NCI-H748 (cell line): ENCODE data around the gene NEDD9.

Source experiments
- DNase-seq: peaks from one replicate; lab custom pipeline; 2025; ENCODE audit not compliant: unreplicated experiment; lab: John Stamatoyannopoulos, UW

NEDD9 gene

DNA sequence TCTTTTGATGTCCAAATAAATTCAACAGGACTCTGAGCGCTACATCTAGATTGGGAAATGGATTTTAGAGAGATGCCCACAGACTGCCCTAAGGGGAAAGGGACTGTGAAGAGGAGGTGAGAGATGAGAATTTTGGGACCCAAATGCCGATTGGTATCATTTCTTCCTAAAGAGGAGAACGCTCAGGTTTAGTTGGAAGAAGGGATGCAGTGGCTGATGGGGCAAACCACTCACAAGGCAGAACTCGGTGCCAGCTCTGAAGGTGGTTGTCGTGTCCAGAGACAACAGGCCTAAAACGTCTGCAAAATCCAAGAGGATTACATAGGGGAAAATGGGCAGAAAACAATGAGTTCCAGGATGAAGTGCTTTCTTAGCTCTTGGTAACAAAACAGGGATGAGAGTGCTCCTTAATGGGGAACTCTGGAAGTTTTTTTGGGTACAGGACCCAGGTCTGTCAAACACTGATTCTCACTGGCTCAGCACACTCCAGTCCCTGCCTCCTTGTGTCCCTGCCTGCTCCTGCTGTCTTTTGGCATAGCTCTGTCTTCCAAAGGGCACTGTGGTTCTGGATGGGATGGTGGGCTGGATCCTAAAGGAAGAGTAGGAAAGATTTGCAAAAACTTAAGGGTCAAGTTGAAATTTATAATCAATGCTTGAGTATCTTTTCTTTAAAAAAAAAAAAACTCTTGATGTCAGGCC, 29.0 kb downstream of the NEDD9 start:
- no peak for DNase-seq

DNA sequence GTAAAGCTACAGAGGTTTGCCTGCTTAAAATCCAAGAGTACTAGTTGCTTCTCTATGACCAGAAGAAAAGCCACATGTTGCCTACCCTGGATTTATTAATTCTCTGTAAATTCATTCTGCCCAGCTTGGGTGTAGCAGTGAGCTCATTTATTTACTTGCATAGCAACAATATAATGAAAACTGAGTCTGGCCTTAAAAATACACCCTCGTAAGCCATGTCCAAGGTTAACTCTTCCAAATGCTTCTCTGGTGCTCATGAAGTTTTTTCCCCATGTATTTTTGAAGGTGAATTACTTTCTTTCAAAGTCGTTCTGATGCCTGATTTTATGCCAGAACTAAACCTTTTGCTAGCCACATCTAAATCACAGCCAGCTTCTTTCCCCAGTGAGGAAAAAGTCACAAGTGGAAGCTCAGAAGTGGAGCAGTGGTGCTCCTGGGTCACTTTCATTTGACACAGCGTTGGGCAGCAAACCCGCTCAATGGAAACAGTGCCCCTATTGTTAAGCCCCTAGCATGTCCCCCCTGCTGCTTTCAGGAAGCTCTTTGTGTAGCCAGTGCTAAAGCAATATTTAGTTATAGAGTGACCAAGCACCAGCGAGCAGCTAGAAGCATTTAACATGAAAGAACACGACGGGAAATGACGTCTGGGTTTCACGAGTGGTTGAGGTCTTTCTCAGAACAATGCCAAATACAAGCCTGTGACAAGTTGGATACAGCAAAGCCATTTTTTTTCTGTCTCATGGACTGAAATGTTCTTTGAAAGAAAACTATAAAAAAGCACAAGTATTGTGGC, 29.8 kb downstream of the NEDD9 start:
- peak; percentile 96 for DNase-seq

DNA sequence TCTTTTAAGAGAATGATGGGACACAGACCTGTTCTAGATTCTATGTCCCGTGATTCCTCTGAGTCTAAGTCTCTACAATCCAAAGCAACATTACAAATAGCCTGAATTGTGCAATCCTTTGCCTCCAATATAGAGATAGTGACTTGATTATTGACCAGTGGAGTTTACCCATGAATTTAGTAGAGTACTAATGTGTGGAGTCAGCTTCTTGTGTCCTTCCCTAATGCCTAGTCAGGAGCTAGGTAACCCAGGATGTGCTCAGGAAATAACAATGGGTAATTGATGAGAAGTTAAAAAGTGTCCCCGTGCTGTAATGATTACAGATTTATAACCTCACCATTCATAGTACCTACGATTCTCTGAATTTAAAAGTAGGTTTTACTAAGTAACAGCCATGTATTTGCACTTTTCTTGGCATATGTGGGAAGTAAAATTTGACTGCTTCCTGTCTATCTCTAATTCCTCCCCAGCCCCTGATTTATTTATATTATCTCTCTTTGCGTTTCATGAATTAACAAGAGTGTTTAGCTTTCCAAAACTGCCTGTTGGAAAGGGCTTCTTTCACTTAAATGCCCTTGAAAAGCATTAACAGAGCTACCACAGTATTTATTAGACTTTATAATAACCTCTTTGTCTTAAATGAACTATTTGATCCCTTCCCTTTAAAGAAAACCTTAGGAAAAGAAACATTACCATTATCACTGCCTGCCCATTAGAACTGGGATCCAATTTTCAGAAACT, 30.5 kb downstream of the NEDD9 start:
- DNase-seq = no peak

DNA sequence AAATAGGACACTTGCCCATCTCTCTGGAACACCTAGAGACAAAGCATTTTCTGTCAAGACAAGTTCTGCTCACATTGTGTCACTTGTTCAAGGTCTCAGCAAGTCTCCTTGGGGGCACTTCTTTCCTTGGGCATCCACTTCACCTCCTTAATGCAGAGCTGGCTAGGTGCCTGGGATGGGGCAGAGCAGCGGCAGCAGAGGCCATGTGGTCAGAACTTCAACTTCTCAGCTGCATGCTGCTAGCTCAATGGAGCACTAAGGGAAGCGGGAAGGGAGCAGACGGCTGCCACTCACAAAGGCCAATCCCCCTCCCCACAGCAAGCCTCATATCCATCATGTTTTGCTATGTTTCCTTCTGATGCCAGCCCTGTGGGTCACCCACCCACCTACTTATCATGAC, 31.5 kb downstream of the NEDD9 start:
- no peak for DNase-seq

DNA sequence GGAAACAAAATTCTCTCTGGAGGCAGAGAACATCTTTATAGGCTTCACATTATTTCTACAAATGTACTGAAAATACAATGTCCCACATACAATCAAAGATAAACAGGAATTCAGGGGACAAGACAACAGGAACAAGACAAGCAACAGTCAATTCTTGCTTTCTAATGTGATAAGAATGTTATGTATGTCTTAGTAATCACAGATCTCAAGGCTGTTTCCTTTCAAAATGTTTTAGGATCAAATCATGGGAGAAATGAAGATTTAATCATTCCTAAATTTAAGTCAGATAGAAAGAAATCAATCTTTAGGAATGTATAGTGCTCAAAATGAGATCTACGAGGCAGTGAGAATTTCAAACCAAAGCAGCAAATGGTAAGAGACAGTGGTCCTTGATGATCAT, 32.1 kb downstream of the NEDD9 start:
- no peak for DNase-seq

DNA sequence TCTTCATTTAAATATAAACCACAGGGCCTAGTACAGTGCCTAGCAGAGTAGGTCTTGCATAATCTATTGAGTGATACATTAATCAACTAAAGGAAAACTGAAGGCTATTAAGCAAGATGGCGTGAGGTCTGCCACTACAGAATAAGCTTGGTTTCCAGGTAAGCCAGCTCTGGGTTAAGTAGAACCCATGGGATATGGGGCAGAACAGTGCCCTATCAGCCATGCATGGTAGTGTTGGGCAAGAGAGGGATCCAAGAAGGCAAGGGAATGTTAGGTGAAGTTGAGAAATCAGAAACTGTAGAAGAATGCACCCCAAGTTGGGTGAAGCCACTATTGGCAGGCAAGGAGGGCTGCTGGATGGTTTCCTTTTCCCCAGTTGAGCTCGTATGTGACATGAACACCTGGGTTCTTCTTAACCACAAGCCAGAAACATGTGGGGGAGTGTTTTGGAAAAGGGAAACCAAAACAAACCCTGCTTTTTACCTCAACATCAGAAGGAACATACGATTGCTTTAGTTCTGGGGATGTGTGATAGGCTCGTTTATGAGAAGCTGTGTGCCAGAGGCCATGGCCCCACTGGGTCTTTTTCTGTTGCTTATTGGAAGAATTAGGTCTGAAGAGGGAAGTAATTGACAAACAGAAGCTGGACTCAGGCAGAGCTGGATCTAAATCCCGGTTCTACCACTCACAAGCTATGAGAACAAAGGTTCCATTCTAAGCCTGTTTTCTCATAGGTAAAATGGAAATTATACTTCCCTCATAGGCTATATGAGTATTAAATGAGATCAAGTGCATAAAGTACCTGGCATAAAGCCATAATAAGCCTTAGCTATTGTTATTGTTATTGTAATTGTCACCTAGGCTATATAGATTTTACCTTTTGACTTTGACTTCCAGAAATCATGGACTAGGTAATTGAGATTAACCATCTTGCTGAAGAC, 33.5 kb downstream of the NEDD9 start:
- no peak for DNase-seq

DNA sequence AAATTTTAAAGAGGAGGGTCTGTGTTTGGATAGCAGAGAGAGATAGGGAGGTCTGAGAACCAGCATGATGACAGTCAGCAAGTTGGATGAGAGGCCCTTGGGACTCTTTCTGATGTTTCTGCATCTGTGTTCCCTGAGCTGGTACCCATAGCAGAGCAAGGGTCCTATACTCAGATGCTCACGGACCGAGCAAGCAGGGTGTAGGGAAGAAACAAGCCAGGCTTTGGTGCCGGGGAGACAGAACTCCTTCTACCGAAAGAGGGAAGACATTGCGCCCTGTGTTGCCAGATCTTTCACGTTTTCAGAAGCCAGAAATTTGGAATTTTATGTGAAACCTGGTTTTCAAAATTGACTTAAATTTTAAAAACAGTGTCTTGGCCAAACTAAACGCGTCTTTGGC, 34.6 kb downstream of the NEDD9 start:
- DNase-seq = no peak

DNA sequence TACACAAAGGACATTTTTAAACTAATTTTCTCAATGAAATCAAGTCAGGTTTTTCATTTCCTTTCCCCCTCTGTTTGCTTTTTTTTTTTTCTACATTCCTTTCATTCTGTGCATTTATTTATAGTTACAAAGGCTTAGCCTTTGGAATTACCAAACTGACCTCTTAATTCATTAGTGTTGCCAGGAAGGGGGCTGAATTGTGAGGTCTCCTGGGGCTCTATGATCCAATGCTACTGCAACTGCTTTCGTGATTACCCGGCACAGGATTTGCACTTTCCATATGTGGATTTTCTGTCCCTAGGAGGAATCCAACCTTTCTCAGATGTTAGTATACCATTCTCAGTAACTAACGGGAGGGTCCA, 35.3 kb downstream of the NEDD9 start:
- no peak for DNase-seq

DNA sequence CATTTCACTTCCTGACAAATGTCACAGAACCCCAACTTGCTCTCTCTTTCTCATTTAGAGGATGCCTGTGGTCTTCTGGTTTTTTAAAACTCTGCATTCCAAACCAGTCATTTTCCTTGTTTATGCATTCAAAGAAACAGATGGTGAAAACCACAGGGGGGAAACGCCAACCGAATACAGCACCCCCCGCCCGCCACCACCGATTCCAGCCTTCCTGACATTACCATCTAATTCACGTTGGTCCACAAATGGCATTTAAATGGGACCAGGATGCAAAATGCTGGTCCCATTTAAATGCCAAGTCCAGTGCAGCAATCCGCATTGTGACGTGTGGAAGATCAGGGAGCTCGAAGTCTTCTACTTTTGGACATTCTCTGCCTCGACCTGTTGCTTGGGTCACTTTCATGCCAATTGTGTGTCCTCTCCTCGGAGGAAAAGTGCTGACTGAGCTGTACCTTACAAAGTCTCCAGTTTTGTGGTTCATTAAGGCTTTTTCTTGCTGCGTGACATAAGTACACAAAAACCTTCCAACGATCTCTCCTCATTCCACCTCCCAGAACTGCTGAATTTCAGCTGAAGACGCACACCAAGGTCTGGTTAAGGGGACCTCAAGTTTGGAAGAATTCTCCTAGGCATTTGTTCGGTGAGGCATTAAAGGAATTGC, 35.8 kb downstream of the NEDD9 start:
- no peak for DNase-seq

DNA sequence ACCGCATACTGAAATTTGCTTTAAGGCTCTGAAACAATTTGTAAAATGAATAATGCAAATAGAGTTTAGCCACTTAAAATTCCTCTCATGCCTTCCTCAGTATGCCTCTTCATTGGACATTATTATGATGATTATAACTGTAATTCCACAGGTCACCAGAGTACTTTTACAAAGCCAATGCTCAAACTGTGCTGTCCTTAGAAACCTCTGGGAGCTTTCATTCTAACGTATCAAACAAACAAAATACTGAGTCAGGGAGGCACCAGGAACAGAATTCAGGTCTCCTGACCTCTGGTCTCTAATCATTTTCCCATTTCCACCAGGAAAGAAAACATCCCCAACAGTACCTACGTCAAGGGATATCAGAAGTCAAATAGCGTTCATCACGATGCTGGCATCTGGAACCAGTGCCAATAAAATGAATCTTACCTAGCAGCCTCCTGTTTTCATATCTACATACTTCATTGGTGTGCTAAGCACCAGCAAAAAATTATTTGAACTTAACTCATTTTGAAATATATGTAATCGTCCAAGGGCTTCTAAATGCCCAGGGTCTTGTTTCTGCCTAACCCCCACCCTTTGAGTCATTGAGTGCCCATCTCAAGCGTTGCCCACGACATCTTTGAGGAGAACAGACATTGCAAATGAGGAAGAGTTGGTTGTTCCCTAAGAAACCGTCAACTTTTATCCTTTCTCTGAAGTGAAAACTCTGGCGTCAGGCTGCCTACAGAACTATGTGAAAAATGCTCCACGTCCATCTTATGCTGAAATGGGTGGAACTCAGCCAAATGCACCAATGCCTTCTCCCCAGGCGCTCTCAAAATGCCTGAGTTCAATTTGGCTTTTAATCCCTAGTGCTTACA, 37.9 kb downstream of the NEDD9 start:
- DNase-seq = no peak

DNA sequence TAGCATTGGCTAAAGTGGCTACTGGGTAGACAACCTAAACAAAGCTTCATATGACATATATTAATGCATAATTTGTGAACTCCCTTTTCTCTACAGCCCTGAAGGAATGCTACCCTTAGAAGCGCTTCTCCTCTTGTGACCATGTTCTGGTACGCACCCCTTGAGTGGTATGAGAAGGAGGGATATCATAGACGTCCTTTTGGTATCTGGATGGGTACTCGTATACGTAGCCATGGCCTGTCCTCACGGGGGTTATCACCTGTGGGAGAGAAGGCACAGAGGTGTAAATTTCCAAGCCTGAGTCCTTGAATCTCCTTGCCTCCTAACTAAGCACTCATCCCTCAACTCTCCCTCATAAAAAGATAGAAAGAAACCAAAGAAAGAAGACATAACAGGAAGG, 39.0 kb downstream of the NEDD9 start:
- no peak for DNase-seq

DNA sequence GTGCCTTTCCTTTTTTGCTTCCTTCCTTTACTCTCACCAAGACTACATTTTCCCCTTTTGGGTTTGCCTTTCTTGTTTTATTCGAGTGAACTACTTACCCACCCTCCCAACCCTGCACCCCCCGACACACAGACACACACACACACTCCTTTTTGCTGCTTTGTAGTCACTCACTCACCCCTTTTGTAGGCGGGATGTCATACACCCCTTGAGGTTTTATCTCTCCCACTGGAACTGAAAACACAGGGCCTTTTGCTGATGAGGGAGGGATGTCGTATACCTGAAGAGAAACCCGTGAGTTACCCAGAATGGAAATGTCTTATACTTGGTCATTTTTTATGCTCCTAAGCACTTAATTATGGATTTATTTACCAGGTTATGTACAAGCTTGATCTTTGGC, 40.3 kb downstream of the NEDD9 start:
- no peak for DNase-seq

DNA sequence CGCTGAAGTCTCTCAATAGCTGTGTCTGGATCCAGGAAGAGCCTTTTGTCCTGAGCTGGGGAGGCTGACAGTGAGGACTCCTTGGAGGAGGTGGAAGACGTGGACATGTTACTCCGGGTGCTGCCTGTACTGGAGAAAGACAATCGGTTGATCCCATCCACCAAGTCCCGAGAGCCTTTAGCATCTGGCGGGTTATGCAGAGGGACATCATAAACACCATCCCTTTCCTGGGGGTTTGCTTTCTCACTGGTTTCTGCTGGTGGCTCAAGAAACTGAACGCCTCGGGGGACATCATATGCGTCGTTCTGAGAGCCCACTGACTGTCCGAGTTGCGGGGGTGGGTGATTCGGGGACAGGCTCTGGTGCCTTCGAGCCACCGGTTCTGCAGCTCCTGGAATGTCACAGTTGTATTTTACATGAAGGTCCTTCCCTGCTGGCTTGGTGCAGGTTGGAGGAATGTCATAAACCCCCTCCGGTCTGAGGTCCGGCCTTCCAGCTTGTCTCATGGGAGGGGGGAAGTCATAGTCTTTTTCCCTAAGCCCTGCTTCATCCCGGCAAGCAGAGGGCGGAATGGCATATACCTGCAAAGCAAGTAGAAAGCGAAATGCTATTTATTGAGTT, 41.7 kb downstream of the NEDD9 start:
- no peak for DNase-seq

DNA sequence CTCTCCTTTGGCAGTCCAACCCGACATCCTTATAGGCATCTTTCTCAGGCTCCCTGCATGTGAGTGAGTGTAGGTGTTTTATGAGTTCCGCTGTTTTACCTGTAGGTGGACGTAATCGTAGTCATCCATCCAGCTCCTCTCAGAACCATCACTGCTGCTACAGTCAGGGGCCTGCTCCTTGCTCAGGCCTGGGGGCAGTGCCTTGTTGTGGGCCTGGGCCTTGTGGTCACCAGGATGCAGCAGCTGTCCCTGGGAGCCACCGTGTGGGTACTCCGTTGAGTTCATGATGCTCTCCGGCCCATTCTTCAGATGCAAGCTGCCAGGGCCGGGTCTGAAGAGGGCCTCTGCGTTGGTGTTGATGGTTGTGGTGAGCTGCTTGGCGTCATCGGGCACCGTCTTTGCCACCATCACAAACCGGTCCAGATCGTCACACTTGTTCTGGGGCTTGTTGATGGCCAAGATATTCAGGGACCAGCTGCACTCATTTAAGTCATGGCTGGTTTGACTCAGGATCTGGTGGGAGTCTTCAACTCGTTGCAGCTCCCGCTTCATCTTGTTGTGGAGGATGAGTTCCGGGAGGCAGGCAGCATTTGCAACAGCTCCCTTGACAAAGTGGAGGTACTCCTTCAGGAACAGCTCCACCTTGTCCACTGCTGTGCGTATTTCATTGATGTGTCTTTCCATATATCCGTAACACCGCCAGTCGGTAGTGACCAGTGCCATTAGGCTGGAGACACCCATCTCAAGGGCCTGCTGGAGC, 42.4 kb downstream of the NEDD9 start:
- no peak for DNase-seq

DNA sequence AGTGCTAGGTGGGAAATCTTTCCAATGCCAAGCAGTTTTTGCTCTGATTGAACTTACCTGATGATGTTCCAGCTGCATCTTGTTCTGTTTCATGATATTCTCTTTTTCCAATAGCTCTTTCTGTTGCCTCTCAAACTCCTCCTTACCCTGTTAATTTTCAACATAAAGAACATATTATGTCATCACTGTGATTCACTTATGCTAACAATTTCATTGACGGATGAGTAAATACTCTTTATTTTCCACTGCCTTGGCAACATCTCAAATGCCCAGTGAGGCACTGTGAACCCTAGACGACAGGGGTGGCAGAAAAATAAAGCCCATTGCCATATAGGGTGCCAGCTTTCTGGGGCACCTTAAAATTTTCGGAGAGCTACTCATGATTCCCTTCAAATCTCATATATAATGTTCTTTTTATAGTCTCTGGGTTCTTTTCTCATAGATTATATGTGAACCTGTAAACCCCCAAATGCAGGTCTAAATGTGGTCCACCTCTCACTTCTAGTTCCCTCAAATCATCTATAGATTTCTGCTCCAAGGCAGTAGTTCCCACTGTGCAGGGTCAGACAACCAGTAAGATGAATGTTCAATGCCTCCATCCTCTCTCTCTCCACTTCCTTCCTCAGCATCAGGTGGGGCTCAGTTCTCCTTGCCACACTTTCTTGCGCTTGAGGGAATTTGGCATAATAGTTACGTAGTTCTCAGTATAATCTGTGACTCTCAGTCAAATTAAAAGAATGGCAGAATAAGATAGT, 44.1 kb downstream of the NEDD9 start:
- peak; percentile 16 for DNase-seq

DNA sequence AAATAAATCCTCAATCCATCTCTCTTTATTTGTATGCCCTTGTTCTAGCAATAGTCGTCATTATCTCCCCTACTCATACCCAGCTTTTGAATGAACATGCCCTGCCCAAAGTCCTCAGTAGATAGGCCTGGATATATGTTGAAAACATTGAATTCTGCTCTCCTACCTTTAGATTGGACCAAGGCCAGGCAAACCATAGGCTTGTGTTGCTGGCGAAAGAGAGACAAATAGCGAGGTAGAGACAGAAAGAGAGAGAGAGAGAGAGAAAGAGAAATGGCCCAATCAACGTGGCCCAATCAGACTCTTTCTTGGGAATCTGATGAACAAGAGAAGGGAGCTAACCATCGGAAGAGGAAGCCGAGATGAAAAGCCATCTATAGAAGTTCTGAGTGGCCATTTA, 45.2 kb downstream of the NEDD9 start:
- no peak for DNase-seq

DNA sequence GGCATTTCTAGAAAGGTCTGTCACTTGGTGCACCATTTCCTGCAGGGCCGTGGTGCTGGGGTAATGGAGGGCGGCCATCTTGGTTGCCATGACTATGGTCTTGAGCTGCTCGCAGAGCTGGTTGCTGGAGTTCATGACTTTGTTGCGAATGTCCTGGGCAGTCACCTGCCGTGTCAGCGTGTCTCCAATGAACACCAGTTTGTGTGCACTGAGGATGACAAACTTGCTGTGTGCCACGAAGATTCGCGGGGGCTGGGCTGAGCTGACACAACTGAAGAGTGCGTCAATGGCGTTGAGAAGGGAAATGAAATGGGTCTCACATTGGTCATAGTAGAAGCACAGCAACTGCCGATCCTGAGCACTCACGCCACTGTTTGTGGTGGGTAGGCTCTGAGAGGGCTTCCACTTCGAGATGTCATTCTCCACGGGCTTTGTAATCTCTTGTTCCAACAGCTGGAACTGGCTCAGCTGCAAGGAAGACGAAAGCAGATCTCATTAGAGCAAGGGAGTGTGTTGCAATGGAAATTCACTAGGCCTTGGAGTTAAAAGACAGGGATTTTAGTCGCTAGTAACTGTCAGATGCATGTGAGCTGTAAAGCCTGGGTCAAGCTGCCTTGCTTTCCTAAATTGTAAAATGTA, 47.1 kb downstream of the NEDD9 start:
- DNase-seq = no peak
